Transverse colon (tissue), 4 donors: ENCODE data around the gene SLC6A7. TPM values are rescaled to one million over a fixed set of nuclear protein-coding genes. Genes with fewer than 3 reads are reported as not detected.
A peak's percentile ranks its signal among the peaks of the same experiment; 100 is the strongest.

Source experiments
- DNase-seq: peaks from one replicate; pipeline ENCODE4 v3.0.0-alpha.2; 2019
- H3K27ac ChIP-seq, 4 donors: fragments of 200-600 bp; sonication (generic); 2 replicates each; pipeline ENCODE4 v1.5.1; 2016 to 2018; ENCODE audit warnings: inconsistent platforms in 4 of 4
- H3K27me3 ChIP-seq: fragments of 200-600 bp; sonication (generic); 2 replicates; pipeline ENCODE4 v1.5.1; 2017; ENCODE audit warnings: inconsistent platforms
- H3K36me3 ChIP-seq, 4 donors: fragments of 200-600 bp; sonication (generic); 2 replicates each; pipeline ENCODE4 v1.5.1; 2017 to 2019; ENCODE audit warnings: inconsistent platforms in 4 of 4
- H3K4me1 ChIP-seq, 4 donors: fragments of 200-600 bp; sonication (generic); 2 replicates each; pipeline ENCODE4 v1.5.1; 2017 to 2020; ENCODE audit warnings: inconsistent platforms in 4 of 4
- H3K4me3 ChIP-seq, 4 donors: fragments of 200-600 bp; sonication (generic); 1 replicate in 1 of 4; 2 replicates in 3 of 4; pipeline versions ENCODE4 v1.5.1 to v1.6.1; 2017 to 2019; ENCODE audit warnings: inconsistent platforms in 4 of 4
- H3K9me3 ChIP-seq, 2 donors: fragments of 200-600 bp; sonication (generic); 2 replicates each; pipeline ENCODE4 v1.5.1; 2017 to 2019; ENCODE audit warnings: inconsistent platforms in 2 of 2
- EP300 ChIP-seq: sonication (generic); formaldehyde crosslinking; IDR thresholded peaks from one replicate; pipeline ENCODE4 v1.6.1; 2017; ENCODE audit warnings: antibody characterized with exemption, low read depth
- POLR2A ChIP-seq: fragments of 450-650 bp; IDR thresholded peaks from one replicate; pipeline ENCODE4 v1.6.1; 2016; ENCODE audit warnings: antibody characterized with exemption, mild to moderate bottlenecking, moderate library complexity
- POLR2AphosphoS5 ChIP-seq, 3 donors: sonication (generic); formaldehyde crosslinking; IDR thresholded peaks; one replicate each; pipeline ENCODE4 v1.6.1; 2016; ENCODE audit warnings: antibody characterized with exemption in 3 of 3
- WGBS, 2 donors: methylation state at CpG; one replicate each; pipeline ENCODE4 v1.1.5; 2018; ENCODE audit warnings: low coverage in 1 of 2; 5-methylcytosine and 5-hydroxymethylcytosine counted together
- in situ Hi-C, 4 donors: fragments of 200-750 bp; cut with MboI; loops; one replicate each; pipeline versions ENCODE4 v1.15.0 to v1.15.1; 2017; ENCODE audit warnings: low sequenced_read_pairs in 3 of 4, low pct_ligation_motif_present in 1 of 4, low pct_unique_long_range_greater_than_20kb in 1 of 4
- intact Hi-C: fragments of 100-400 bp; cut with DNase I; formaldehyde crosslinking; loops from one replicate; pipeline ENCODE4 v1.15.1; 2023; ENCODE audit warnings: low total_unique reads
- total RNA-seq, 4 donors: library from RNA; depleted of rRNA; stranded (reverse); fragments of >200 nt; gene quantifications; one replicate each; pipeline ENCODE4 v1.1.0, GENCODE V29; 2016
- TF ChIP-seq, protein P1 (sequence below), 5 experiments: fragments of 200-600 bp in 3 of 5; fragments of 450-650 bp in 2 of 5; sonication (generic) in 3 of 5; IDR thresholded peaks; 1 replicate in 2 of 5; 2 replicates in 3 of 5; pipeline ENCODE4 v1.5.1; 2016 to 2017; ENCODE audit warnings: antibody characterized with exemption in 5 of 5, inconsistent platforms in 3 of 5, mild to moderate bottlenecking in 2 of 5, moderate library complexity in 1 of 5

Gene SLC6A7
- total RNA-seq, 4 donors from 2014 or later = 19.5 to 67.7 (median 21.3) TPM

DNA sequence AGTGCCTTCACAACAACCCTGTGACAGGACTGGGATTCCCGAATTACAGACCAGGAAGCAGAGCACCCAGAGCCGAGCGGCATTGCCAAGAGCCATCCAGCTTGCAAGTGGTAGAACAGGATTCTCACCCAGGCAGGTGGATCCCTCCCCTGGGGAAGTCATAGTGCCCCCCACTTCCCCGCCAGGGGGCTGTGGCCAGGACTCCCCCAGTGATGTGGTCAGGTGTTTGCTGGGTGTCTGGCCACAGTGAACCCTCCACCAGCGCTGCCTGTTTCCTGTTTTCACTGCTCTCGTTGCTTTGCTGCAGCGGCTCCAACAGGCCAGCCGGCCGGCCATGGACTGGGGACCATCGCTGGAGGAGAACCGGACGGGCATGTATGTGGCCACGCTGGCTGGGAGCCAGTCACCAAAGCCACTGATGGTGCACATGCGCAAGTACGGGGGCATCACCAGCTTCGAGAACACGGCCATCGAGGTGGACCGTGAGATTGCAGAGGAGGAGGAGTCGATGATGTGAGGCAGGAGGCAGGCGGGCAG, 19.3 kb downstream of the SLC6A7 start:
- intact Hi-C loops (no loop called here), in situ Hi-C loops (loop anchor here in 1 of 4 donors (25.0 kb wide), 1 partner anchor 372 kb away; no protein-coding TSS in a partner anchor)
- no peaks in the 10 kb centered on the region for H3K36me3 ChIP-seq
- no peaks in the 10 kb centered on the region for H3K27me3 ChIP-seq
- peaks cover 10 to 38% (median 34%) of the 10 kb centered on the region in 4 donors for H3K4me1 ChIP-seq
- H3K27ac ChIP-seq = peak overlapping the region; percentile 49 to 79 (median 68)
- no peak overlapping the region for H3K4me3 ChIP-seq
- DNase-seq = peak; percentile 85
- TF ChIP-seq, protein P1, sequence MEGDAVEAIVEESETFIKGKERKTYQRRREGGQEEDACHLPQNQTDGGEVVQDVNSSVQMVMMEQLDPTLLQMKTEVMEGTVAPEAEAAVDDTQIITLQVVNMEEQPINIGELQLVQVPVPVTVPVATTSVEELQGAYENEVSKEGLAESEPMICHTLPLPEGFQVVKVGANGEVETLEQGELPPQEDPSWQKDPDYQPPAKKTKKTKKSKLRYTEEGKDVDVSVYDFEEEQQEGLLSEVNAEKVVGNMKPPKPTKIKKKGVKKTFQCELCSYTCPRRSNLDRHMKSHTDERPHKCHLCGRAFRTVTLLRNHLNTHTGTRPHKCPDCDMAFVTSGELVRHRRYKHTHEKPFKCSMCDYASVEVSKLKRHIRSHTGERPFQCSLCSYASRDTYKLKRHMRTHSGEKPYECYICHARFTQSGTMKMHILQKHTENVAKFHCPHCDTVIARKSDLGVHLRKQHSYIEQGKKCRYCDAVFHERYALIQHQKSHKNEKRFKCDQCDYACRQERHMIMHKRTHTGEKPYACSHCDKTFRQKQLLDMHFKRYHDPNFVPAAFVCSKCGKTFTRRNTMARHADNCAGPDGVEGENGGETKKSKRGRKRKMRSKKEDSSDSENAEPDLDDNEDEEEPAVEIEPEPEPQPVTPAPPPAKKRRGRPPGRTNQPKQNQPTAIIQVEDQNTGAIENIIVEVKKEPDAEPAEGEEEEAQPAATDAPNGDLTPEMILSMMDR (IDR thresholded peaks at IDR 0.05) = peak in 1 of 5 experiments; percentile 26
- TF ChIP-seq POLR2AphosphoS5 (IDR thresholded peaks at IDR 0.05) (peak in 2 of 3 donors; percentile 54 to 73), EP300 (no peak), POLR2A (peak; percentile 48)
- 49% methylated on average over 15 of the region's 21 CpGs; no CpG with 5 or more reads in 1 of the 2 donors for whole genome bisulfite sequencing, 2 donors
- no peaks in the 10 kb centered on the region for H3K9me3 ChIP-seq

DNA sequence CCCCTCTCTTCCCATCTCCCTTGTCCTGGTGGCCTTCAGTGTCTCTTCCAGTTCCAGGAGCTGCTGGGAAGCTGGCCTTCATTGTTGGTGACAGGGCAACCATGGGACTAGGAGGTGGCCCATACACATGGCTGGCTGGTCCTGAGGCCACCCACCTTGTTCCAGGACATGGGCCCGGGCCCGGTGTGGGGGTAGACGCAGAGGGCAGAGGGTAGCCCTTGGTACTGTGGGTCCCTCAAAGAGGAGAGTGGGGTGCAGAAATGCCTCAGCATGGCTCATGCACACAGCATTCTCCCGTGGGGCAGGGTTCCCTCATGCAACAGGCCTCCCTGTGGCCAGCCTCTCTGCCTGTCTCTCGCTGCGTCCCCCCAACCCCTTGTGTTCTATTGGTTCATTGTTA, 20.8 kb downstream of the SLC6A7 start:
- no peaks in the 10 kb centered on the region for H3K9me3 ChIP-seq
- no peak overlapping the region for H3K4me3 ChIP-seq
- H3K4me1 ChIP-seq = peaks cover 10 to 44% (median 39%) of the 10 kb centered on the region in 4 donors
- H3K36me3 ChIP-seq = no peaks in the 10 kb centered on the region
- in situ Hi-C loops (loop anchor here in 1 of 4 donors (5.0 to 25.0 kb wide), 2 partner anchors 48 to 373 kb away; no protein-coding TSS in a partner anchor), intact Hi-C loops (no loop called here)
- H3K27ac ChIP-seq = peak overlapping the region; percentile 52 to 82 (median 78)
- DNase-seq = no peak
- WGBS, 2 donors = 60% methylated on average over 6 of the region's 6 CpGs; no CpG with 5 or more reads in 1 of the 2 donors
- no peaks in the 10 kb centered on the region for H3K27me3 ChIP-seq
- TF ChIP-seq, protein P1 (IDR thresholded peaks at IDR 0.05) = no peak
- no peak for TF ChIP-seq EP300
- no peak for TF ChIP-seq POLR2AphosphoS5 (IDR thresholded peaks at IDR 0.05)
- no peak for TF ChIP-seq POLR2A

DNA sequence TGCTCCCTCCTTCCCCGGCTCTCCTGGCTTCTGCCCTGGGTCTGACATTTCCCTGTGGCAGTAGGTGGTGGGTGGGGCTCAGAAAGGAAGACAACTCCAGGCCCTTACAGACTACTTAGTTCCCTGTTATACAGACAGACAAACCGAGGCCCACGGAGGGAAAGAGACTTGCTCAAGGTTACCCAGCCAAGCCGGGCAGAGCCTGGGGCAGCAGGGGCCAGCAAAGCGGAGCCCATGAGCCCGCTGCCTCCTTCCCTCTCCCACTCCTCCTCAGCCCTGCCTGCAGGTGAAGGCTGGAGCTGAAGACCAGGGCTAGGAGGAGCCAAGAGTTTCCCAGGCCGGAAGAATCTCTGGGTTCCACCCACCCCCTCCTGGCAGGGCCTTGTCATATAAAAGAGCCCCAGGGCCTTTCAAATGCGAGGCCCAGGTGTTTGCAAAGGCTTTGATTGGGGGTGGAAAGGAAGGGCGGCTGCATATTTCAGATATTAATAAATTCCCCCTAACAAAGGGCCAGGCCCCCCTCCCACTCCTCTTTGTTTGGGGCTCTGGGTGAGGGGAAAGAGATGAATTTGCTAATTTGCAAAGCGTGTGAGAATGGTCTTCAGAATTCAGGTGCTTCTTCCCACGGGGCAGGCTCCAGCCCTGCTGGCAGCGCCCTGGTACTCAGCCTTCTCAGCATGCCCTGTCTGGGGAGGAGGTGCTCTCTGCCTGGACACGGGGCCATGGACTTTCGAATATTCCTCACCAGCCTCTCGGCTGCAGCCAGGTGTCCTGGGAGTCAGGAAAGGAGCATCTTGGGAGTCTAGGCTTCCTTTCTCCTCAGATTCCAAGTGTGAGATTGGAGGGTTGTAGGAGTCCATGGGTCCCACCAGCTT, 21.5 kb downstream of the SLC6A7 start:
- Histone ChIP-seq H3K4me3 (no peak overlapping the region), H3K9me3 (no peaks in the 10 kb centered on the region), H3K4me1 (peaks cover 14 to 51% (median 47%) of the 10 kb centered on the region in 4 donors), H3K36me3 (no peaks in the 10 kb centered on the region), H3K27me3 (no peaks in the 10 kb centered on the region), H3K27ac (peak overlapping the region; percentile 52 to 82 (median 78))
- TF ChIP-seq POLR2AphosphoS5 (IDR thresholded peaks at IDR 0.05) = no peak
- TF ChIP-seq, protein P1 (IDR thresholded peaks at IDR 0.05) = peak in 1 of 5 experiments; percentile 51
- peak; percentile 29 for TF ChIP-seq POLR2A
- TF ChIP-seq EP300 = no peak
- DNase-seq = peak; percentile 73
- intact Hi-C loops (no loop called here), in situ Hi-C loops (loop anchor here in 1 of 4 donors (5.0 to 25.0 kb wide), 2 partner anchors 49 to 374 kb away; no protein-coding TSS in a partner anchor)
- 74% methylated on average over 15 of the region's 15 CpGs; no CpG with 5 or more reads in 1 of the 2 donors for WGBS, 2 donors

DNA sequence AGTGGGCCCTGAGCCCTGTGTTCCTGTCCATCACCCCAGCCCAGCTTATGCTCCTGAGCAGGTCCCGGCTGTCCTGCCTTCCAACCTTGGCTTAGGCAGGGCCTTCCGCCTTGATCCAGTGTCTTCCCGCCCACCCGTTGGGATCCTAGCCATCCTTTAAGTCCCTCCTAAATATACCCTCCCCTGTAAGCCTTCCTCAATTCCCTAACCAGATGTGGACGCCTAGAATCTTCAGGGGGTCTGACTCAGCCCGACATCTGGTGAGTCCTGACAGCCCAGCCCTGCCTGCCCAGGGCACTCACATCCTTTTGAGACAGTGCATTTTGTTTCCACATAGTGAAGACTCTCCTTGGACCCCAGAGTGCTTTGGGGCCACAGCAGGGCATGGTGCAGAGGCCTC, 23.7 kb downstream of the SLC6A7 start:
- no peak overlapping the region for H3K27ac ChIP-seq
- H3K36me3 ChIP-seq = no peaks in the 10 kb centered on the region
- H3K27me3 ChIP-seq = no peaks in the 10 kb centered on the region
- peaks cover 29 to 66% (median 60%) of the 10 kb centered on the region in 4 donors for H3K4me1 ChIP-seq
- no peak for DNase-seq
- WGBS, 2 donors = 75 to 86% methylated on average over 4 to 6 of the region's 6 CpGs
- TF ChIP-seq EP300 (no peak), POLR2A (no peak), POLR2AphosphoS5 (IDR thresholded peaks at IDR 0.05) (no peak)
- TF ChIP-seq, protein P1 (IDR thresholded peaks at IDR 0.05) = no peak
- intact Hi-C loops = no loop called here
- no peak overlapping the region for H3K4me3 ChIP-seq
- H3K9me3 ChIP-seq = no peaks in the 10 kb centered on the region
- in situ Hi-C loops = loop anchor here in 1 of 4 donors (5.0 to 25.0 kb wide), 2 partner anchors 51 to 376 kb away; no protein-coding TSS in a partner anchor
